Dermis microvascular lymphatic vessel endothelial cell (primary cell): ENCODE measurements around the gene UPF3A. TPM values are rescaled to one million over a fixed set of nuclear protein-coding genes. Genes with fewer than 3 reads are reported as not detected.
"Not testable (repeated sequence)": the region's sequence is repeated elsewhere in the genome, so short reads cannot be mapped to it uniquely, and the experiment has no call there.

ENCODE experiments used
- DNase-seq, 2 donors: peaks; one replicate each; pipeline versions ENCODE4 v3.0.0 to v3.0.0-alpha.2; 2010; ENCODE audit warnings: low read depth in 2 of 2
- total RNA-seq: library from RNA; depleted of rRNA; stranded (reverse); fragments of >200 nt; gene quantifications from 2 replicates; pipeline ENCODE4 v1.2.1, GENCODE V29; 2014

The UPF3A gene, protein sequence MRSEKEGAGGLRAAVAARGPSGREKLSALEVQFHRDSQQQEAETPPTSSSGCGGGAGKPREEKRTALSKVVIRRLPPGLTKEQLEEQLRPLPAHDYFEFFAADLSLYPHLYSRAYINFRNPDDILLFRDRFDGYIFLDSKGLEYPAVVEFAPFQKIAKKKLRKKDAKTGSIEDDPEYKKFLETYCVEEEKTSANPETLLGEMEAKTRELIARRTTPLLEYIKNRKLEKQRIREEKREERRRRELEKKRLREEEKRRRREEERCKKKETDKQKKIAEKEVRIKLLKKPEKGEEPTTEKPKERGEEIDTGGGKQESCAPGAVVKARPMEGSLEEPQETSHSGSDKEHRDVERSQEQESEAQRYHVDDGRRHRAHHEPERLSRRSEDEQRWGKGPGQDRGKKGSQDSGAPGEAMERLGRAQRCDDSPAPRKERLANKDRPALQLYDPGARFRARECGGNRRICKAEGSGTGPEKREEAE
- total RNA-seq: 12.2 and 20.6 TPM in 2 replicates

DNA sequence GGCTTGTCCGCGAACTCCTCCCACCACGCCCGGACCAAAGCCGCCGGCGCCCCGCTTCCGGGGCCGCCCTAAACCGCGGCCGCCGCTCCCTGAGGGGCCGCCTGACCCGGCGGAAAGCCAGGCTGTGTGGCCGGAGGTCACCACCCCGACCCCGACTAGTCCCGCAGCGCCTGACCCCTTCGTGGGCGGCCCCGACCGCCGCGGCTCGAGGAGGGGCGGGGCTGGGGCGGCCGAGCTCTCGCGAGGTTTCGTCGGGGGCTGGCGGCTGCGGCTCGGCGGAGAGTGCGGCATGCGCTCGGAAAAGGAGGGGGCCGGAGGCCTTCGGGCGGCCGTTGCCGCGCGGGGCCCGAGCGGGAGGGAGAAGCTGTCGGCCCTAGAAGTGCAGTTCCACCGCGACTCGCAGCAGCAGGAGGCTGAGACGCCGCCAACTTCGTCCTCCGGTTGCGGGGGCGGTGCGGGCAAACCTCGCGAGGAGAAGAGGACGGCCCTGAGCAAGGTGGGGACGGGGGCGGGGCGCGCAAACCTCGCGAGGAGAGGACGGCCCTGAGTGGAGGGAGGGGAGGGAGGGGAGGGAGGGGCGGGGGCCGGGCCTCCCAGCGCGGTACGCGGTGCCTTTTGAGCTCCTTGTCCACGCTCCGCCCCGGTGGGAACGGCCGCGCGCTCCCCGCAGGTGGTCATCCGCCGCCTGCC lies at the start of gene UPF3A:
Gene UPF3A (plus strand): TSS at position 251 of the 690 bp plus-strand sequence. CDS start 39 bp downstream, at position 290.
- peak; percentile 78 to 95 for DNase-seq

DNA sequence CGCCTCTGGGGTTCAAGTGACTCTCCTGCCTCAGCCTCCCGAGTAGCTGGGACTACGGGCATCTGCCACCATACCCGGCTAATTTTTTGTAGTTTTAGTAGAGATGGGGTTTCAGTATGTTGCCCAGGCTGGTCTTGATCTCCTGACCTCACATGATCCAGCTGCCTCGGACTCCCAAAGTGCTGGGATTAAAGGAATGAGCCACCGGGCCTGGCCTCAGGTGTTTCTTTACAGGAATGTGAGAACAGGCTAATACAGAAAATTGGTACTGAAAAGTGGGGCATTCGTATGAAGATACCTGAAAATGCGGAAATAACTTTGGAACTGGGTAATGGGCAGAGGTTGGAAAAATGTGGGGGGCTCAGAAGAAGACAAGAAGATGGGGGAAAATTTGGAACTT lies 49.5 kb upstream of the UPF3A start:
- DNase-seq: no peak

DNA sequence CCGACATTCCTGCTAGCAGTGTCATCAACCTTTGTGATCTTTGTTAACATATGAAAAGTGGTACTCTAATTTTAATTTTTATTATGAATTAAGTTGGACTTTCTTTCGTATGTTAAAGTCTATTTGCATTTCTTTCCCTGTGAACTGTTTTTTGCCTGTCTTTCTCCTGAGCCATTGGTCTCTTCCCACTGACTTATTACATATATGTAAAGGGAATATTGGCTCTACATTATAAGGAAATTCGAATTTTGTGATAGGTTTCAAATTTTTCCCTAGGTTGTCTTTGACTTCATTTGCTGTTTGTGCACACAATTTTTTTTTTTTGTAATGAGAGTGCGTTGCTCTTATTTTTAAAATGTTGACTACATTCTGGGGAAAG lies 47.1 kb upstream of the UPF3A start:
- DNase-seq: no peak

DNA sequence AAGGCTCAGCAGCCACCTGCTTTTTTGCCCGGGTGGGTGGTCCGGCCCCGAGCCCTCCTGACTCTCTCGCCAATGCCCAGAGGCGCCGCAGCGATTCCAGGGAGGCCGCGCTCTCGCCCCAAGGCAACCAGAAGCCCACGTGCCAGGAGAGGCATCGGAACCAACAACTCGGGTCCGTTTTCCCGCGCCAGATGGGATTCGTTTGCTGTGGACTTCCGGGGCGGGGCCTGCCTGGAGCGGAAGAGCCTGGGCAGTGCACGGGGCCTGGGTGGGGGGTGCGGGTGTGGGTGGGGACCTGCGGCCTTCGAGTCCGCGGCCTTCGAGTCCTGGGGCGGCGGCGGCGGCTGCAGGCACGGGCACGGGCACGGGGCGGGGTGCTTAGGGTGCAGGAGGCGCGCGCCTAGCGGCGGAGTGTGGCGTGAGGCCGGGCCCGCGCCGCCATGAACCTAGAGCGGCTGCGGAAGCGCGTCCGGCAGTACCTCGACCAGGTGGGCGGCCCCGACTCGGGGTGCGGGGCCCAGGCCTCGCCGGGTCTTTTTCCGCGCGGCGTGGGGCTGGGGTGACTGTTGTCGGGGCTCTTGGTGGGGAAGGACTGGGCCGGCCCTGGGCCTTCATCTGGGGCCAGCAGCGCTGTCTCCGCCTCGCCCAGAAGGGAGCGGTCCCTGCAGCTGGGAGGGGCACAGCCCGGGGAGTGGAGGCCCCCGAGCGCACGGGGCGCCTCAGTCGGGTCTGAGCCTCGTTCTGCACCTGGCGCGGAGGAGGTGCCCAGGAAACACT lies 46.6 kb upstream of the UPF3A start, which contains the start of gene CDC16:
Gene CDC16 (plus strand): TSS at position 253 of the 777 bp plus-strand sequence. CDS start 188 bp downstream, at position 441.
- peak; percentile 73 to 84 for DNase-seq

DNA sequence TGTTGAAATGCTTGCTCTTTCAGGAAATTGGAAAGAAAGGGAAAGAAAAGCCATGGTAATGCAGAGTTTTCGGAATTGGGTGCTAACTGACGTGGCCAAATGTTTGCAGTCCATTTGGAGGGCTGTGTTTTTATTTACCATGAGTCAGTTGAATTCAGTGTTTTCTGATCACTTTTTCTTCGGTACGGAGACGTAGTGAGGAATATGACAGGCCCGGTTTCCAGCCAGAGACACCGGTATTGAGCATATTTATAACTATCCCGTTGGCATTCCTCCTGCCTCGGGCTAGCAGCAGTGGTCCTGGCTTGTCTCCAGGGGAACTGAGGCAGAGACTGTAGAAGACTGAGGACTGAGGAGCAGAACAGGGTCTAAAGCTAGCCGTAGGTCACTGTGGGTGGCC lies 45.7 kb upstream of the UPF3A start:
- DNase-seq: peak in 1 of 2 donors; percentile 12

DNA sequence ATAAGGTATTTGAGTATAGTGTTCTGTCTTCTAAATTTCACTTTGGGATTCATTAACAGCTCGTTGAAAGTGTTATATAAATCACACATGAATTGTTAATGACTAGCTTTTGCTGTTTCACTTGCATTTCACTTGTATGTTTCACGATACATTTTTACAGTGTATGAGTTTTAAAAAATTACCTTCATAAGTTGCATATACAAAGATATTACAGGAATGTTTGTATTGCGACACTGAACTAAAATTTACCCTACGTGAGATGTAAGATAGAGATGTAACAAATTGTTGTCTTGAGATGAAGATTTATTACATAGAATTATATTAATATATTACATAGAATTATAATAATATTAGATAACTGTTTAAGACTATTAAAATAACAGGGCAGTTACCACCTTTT lies 45.2 kb upstream of the UPF3A start:
- DNase-seq: no peak

DNA sequence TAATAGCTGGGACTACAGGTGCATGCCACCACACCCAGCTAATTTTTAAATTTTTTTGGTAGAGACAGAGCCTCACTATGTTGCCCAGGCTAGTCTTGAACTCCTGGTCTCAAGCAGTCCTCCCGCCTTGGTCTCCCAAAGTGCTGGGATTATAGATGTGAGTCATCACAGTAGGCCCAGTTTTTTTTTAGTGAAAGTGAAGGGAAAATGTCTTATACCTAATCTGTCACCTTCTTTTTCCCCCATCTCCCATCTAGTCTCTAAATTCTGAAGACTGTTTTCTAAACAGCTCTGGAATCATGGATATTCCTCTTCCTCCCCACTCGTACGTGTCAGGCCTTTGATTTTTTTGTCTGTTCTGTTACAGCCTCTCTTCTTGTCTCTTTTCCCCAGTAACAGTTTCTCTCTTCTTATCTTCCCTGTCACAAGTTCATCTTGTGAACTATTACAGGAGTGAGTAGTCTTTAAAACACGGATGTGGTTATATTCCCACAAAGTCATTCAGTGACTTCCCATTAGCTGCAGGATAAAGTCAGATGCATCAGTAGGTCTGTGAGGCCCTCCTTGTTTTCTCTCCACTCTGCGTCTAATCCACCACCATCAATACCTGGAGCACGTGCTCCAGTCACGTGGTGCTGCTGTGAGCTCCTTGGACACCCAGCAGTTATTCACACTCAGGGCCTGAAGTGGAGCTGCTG lies 43.8 kb upstream of the UPF3A start:
- no peak for DNase-seq

DNA sequence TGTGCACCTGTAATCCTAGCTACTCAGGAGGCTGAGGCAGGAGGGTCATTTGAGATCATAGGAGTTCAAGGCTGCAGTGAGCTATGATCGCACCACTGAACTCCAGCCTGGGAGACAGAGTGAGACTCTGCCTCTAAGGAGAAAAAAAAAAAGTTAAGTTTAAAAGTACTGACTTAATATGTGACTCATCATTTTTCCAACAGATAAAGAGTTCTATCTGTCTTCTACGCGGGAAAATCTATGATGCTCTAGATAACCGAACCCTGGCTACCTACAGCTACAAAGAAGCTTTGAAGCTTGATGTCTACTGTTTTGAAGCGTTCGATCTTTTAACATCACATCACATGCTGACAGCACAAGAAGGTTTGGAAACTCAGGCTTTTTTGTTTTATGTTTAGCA lies 39.5 kb upstream of the UPF3A start:
- DNase-seq: no peak

DNA sequence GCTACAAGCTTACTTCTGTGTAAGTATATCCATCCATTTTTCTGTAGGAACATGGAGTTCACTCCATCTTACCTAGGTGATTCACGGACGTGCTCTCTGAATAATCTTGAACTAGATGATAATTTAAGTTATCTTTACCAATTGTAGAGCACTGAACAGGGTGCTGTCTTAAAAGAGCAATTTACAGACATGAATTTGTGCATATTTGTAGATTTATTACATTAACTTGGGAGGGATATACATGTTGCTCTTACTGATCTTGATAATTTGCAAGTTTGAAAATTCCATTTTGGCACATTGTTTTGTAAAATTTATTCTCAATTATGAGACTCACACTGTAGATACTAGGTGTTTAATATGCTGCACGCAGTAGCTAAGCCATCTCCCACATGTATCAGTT lies 37.4 kb upstream of the UPF3A start:
- no peak for DNase-seq

DNA sequence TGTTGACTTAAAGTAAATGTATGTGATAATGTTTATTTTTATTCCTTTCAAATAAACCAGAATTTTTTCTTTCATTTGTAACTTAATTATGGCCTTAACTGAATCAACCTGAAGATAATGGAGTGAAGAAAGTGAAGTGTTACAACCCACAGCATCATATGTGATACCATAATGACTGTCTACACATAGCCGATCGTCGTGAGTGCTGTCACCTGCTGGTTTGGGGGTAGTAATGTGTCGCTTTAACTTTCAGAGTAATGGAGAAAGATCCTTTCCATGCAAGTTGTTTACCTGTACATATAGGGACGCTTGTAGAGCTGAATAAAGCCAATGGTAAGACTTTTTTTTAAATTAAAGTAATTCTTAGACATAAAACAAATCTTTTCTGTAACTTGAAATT lies 36.8 kb upstream of the UPF3A start:
- DNase-seq: no peak

DNA sequence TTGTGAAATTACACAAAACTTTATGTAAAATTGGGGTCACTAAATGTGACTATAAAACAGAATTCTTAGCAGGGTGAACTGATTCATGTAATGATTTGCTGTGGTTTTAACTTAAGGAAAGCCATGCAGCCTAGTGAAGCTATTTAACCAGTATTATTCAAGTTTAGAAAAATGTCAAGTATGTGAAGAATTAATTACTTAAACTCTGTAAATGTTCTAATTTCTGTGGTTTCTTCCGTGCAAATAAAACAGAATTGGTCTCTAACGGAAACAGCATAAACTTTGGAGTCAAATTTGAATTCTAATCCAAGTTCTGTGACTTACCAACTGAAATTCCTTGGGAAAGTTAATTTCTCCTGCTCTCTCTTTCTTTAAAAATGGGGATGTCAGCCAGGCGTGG lies 33.4 kb upstream of the UPF3A start:
- DNase-seq: no peak

DNA sequence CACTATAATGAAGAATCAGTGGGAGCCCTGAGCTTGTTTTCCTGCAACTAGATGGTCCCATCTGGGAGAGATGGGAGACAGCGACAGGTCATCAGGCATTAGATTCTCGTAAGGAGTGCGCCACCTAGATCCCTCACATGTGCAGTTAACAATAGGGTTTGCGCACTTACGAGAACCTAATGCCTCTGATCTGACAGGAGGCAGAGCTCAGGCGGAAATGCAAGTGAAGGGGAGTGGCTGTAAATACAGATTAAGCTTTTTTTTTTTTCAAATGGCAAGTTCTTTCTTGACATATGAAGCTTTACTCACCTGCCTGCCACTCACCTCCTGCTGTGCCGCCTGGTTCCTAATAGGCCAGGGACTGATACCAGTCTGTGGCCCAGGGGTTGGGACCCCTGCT lies 32.3 kb upstream of the UPF3A start:
- DNase-seq: no peak

DNA sequence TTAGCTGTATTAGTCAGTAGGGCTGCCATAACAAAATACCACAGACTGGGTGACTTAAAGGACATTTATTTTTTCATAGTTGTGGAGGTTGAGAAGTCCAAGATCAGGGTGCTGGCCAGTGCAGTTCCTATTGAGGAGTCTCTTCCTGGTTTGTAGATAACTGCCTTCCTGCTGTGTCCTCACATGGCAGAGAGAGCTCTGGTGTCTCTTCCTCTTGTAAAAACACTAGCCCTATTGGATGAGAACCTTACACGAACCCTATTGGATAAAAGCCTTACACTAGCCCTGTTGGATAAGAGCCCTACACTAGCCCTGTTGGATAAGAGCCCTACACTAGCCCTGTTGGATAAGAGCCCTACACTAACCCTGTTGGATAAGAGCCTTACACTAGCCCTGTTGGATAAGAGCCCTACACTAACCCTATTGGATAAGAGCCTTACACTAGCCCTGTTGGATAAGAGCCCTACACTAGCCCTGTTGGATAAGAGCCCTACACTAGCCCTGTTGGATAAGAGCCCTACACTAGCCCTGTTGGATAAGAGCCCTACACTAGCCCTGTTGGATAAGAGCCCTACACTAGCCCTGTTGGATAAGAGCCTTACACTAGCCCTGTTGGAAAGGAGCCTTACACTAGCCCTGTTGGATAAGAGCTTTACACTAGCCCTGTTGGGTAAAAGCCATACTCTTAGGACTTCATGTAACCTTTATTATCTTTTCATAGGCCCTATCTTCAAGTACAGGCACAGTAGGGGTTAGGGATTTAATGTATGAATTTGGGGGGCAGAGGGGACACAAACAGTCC lies 29.6 kb upstream of the UPF3A start:
- not testable (repeated sequence) for DNase-seq

DNA sequence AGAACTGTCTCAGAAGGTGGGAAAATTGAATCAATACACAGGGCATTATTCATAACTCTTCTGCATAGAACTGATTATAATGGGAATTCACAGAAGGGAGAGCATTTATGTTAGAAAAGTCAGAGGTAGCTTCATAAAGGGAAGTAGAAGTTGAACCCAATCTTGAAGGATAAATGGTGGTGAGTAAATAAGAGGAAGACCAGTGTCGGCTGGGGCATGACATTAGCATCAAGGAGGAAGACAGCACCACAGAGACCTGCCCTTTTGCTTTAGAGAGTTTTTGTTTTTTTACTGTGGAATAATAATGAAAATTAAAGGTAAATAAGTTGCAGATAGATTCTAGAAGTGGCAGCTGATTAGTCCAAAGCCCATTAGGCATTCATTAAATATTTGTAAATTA lies 24.9 kb upstream of the UPF3A start:
- DNase-seq: no peak

DNA sequence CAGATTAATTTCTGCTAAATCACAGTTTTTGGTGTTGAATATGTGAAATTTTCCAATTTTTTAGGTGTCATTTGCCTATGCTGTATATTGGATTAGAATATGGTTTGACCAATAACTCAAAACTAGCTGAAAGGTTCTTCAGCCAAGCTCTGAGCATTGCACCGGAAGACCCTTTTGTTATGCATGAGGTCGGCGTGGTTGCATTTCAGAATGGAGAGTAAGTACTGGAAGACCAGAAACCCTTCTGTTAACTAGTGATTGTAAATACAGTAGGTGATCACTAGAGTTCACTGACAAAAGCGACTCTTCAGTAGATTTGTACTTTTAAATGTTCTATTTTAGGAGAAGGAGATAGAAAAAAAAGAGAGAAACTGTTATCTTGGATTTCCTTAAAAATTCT lies 24.4 kb upstream of the UPF3A start:
- no peak for DNase-seq

DNA sequence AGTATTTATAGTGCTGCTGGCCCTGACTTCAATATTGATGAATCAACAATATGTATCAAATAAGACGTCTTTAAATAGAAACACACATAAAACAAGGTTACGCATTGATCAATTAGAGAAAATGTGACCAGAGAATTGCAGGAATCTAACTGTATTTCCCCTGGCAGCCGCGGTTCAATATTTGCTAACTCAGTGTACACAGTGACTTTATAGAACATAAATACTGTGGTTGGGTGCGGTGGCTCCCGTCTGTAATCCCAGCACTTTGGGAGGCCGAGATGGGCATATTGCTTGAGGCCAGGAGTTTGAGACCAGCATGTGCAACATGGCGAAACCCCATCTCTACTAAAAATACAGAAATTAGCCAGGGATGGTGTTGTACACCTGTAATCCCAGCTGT lies 22.8 kb upstream of the UPF3A start:
- DNase-seq: no peak

DNA sequence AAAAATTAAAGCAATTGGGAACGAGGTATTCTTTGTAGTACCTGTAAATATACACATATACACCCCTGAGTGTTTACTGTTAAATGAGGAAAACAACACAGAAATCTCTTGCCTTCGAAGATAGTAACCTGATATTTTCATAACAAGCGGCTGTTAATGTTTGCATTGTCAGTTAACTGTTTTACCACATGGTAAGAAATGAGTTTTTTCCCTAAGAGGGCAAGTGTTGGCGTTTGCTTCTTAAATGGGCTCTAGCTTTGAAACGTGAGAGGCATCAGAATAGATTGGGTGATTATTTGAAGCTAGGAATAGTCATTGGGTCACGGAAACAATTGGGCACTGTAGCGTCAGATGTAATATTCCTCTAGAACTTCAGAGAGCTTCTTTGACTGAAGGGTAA lies 22.0 kb upstream of the UPF3A start:
- DNase-seq: no peak

DNA sequence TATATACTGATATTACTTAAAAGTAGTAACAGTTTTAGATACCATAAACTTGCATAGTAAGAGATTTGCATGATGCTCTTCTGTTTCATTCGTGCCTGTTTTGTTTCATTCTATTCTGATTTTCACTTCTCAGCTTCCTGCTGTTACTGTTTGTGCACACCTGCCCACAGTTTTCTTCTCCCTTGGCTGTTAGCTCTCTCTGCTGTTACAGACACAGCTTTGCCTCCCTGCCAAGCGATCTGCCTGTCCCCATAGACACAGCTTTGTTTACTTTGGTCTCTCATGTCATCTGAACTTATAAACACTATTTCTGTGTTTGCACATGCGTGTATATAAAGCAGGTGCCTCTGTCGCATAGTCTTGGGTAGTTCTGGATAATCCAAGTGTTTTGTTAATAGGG lies 21.4 kb upstream of the UPF3A start:
- no peak for DNase-seq

DNA sequence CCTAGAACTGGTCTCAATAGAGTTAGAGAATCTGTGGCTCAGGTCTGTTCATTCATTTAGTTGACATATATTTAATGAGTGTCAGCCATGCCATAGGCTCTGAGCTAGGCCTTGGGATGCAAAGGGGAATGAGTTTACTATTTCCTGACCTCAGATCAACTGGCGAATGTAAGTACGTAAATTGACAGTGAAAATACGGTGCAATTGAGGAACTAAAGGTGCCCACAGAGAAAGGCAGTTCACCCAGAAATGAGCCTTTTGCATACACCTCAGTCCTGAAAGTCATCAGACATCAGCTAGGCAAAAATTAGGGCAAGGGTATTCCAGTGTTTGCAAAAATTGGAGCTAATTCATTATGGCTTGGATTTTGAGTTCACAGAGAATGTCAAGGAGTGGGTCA lies 20.6 kb upstream of the UPF3A start:
- no peak for DNase-seq

DNA sequence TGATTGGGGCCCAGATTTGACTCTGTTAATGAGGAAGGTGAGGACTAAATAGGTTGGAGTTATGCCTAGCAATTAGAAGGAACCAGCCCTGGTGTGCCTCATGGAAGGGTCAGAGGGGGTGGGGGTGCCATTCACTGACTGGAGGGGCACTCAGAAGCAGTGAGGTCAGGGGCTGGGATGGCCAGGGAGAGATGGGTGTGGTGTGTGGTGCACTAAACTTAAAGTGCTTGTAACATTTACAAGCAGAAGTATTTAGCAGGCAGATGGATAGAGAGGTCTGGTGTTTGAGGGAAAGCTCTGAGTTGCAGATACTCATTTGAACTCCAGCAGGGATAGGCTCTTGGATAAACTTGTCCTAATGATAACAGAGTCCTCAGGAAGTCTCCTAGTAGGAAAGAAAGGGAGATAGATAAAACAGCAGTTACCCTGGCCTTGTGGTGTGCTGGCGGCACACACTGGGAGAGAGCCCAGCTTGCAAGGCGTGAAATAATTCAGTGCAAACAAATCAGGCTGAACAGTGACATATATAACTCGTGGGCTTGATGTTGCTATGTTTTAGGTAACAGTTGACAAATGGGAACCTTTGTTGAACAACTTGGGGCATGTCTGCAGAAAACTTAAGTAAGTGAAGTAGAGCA lies 20.0 kb upstream of the UPF3A start:
- no peak for DNase-seq
